Smooth muscle cell (in vitro differentiated cells): ENCODE results near the gene ACIN1. TPM values are rescaled to one million over a fixed set of nuclear protein-coding genes. Genes with fewer than 3 reads are reported as not detected.
A peak's percentile ranks its signal among the peaks of the same experiment; 100 is the strongest.

Source experiments
- DNase-seq: peaks from one replicate; lab custom pipeline; 2025; ENCODE audit not compliant: unreplicated experiment; lab: John Stamatoyannopoulos, UW
- H2AFZ ChIP-seq: fragments of 200-600 bp; sonication (generic); 2 replicates; pipeline ENCODE4 v1.6.0; 2016; ENCODE audit warnings: antibody characterized with exemption, low read depth, mild to moderate bottlenecking
- H3F3A ChIP-seq: fragments of 200-600 bp; sonication (generic); 2 replicates; pipeline ENCODE4 v1.6.0; 2017; ENCODE audit warnings: antibody characterized with exemption, low read depth
- H3K27ac ChIP-seq: fragments of 200-600 bp; sonication (generic); 2 replicates; pipeline ENCODE4 v1.5.1; 2016; ENCODE audit warnings: low read depth, mild to moderate bottlenecking
- H3K27me3 ChIP-seq: fragments of 200-600 bp; sonication (generic); 2 replicates; pipeline ENCODE4 v1.6.1; 2016; ENCODE audit warnings: low read depth, mild to moderate bottlenecking
- H3K36me3 ChIP-seq: fragments of 200-600 bp; sonication (generic); 2 replicates; pipeline ENCODE4 v1.5.1; 2016; ENCODE audit warnings: low read depth
- H3K4me1 ChIP-seq: fragments of 200-600 bp; sonication (generic); 2 replicates; pipeline ENCODE4 v1.5.1; 2016; ENCODE audit warnings: low read depth
- H3K4me2 ChIP-seq: fragments of 200-600 bp; sonication (generic); 2 replicates; pipeline ENCODE4 v1.6.0; 2016; ENCODE audit warnings: mild to moderate bottlenecking
- H3K4me3 ChIP-seq: fragments of 200-600 bp; sonication (generic); 2 replicates; pipeline ENCODE4 v1.5.1; 2016; ENCODE audit warnings: mild to moderate bottlenecking
- H3K79me2 ChIP-seq: fragments of 200-600 bp; sonication (generic); 2 replicates; pipeline ENCODE4 v1.6.0; 2016; ENCODE audit warnings: low read depth, mild to moderate bottlenecking
- H3K9ac ChIP-seq: fragments of 200-600 bp; sonication (generic); 2 replicates; pipeline ENCODE4 v1.6.0; 2016; ENCODE audit warnings: low read depth
- H3K9me3 ChIP-seq: fragments of 200-600 bp; sonication (generic); replicated peaks from 2 replicates; pipeline ENCODE4 v1.5.1; 2016; ENCODE audit warnings: low read depth
- H4K20me1 ChIP-seq: fragments of 200-600 bp; sonication (generic); 2 replicates; pipeline ENCODE4 v1.6.0; 2016; ENCODE audit warnings: low read depth
- WGBS: methylation state at CpG from one replicate; pipeline ENCODE4 v1.1.7; 2016; ENCODE audit warnings: low lambda C conversion rate; 5-methylcytosine and 5-hydroxymethylcytosine counted together
- polyA plus RNA-seq: library from polyadenylated mRNA; unstranded; fragments of >200 nt; fragmentation: Nextera tagmentation; extraction: Ambion mirVana; gene quantifications from 2 replicates; pipeline ENCODE4 v1.2.1, GENCODE V29; 2016
- total RNA-seq: library from RNA; depleted of rRNA; stranded (reverse); fragments of >200 nt; gene quantifications from 2 replicates; pipeline ENCODE4 v1.2.3, GENCODE V29; 2014
- TF ChIP-seq, protein P1 (sequence below): fragments of 200-600 bp; sonication (generic); IDR thresholded peaks from 2 replicates; pipeline ENCODE4 v1.5.1; 2017; ENCODE audit warnings: borderline replicate concordance, mild to moderate bottlenecking, antibody characterized with exemption; ENCODE audit not compliant: insufficient read depth, poor library complexity, severe bottlenecking

The ACIN1 gene
- total and polyA plus RNA-seq, 2 experiments from 2014 or later: 33.7 to 64.5 TPM

DNA sequence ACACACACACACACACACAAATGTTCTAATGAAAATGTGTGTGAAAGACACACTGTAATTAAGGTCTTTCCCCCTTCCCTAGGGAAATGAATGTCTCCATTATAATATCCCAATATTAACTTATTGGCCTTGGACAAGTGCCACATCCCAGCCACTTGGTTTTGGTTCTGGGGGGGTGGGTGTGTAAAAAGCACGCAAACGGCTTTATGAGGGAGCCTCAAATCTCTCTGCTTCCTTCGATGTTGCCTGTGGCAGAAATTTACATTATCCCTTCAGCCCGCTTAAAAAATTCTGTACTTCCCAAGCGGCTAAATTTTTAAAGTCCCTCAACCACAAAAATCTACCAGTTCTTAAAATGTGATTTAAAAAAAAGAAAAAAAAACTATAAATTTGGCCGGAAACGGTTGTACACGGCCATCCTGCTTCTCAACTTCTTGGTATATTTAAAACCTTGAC is 85.4 kb downstream of the ACIN1 start:
- H3K27me3 ChIP-seq: no peaks in the 10 kb centered on the region
- H3K4me1 ChIP-seq: peaks cover 11% of the 10 kb centered on the region
- TF ChIP-seq, protein P1, sequence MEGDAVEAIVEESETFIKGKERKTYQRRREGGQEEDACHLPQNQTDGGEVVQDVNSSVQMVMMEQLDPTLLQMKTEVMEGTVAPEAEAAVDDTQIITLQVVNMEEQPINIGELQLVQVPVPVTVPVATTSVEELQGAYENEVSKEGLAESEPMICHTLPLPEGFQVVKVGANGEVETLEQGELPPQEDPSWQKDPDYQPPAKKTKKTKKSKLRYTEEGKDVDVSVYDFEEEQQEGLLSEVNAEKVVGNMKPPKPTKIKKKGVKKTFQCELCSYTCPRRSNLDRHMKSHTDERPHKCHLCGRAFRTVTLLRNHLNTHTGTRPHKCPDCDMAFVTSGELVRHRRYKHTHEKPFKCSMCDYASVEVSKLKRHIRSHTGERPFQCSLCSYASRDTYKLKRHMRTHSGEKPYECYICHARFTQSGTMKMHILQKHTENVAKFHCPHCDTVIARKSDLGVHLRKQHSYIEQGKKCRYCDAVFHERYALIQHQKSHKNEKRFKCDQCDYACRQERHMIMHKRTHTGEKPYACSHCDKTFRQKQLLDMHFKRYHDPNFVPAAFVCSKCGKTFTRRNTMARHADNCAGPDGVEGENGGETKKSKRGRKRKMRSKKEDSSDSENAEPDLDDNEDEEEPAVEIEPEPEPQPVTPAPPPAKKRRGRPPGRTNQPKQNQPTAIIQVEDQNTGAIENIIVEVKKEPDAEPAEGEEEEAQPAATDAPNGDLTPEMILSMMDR: no peak
- no peaks in the 10 kb centered on the region for H3K36me3 ChIP-seq
- no peaks in the 10 kb centered on the region for H3K79me2 ChIP-seq
- H4K20me1 ChIP-seq: no peaks in the 10 kb centered on the region
- H3K9me3 ChIP-seq: no peaks in the 10 kb centered on the region
- H3F3A ChIP-seq: peaks cover 3% of the 10 kb centered on the region
- peak overlapping the region; percentile 42 for H3K27ac ChIP-seq
- peak overlapping the region; percentile 86 for H3K4me2 ChIP-seq
- 25% methylated on average over 8 of the region's 8 CpGs for WGBS
- peak overlapping the region; percentile 66 for H3K4me3 ChIP-seq
- H3K9ac ChIP-seq: peak overlapping the region; percentile 47
- H2AFZ ChIP-seq: peak overlapping the region; percentile 95
- DNase-seq: no peak

DNA sequence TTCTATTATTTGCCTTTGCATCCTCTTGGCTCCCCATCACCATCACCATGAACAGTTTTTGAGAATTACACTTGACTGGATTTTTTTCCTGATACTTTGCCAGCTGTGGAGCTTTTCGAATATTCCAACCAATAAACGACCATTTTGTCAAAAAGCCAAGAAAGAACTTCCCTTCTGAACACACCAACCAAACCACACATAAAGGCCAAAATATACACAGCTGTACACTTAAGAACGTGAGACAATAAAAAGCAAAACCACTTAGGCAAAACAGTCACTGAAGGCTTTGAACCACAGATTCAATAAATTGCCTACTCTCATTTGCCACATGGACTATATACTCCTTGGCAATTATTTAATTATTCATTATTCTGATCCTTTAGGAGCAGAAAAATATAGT is 86.1 kb downstream of the ACIN1 start:
- peaks cover 3% of the 10 kb centered on the region for H3F3A ChIP-seq
- no peaks in the 10 kb centered on the region for H3K9me3 ChIP-seq
- no peaks in the 10 kb centered on the region for H4K20me1 ChIP-seq
- WGBS: 77% methylated on average over 3 of the region's 3 CpGs
- no peak overlapping the region for H3K4me3 ChIP-seq
- H3K27me3 ChIP-seq: no peaks in the 10 kb centered on the region
- H3K36me3 ChIP-seq: no peaks in the 10 kb centered on the region
- H3K9ac ChIP-seq: no peak overlapping the region
- TF ChIP-seq, protein P1: no peak
- DNase-seq: no peak
- H3K79me2 ChIP-seq: no peaks in the 10 kb centered on the region
- H3K4me1 ChIP-seq: peaks cover 11% of the 10 kb centered on the region
- H2AFZ ChIP-seq: no peak overlapping the region
- peak overlapping the region; percentile 86 for H3K4me2 ChIP-seq
- H3K27ac ChIP-seq: no peak overlapping the region

Other genes with a start within 250 kb of the ACIN1 start
- gene LRP10, start 223.4 kb downstream of the ACIN1 start, total RNA-seq: 32.4 and 38.8 TPM in 2 replicates
- 81.2 and 87.1 TPM in 2 replicates for gene LRP10, start 223.4 kb downstream of the ACIN1 start, polyA plus RNA-seq
- gene REM2, start 211.9 kb downstream of the ACIN1 start, total RNA-seq: 0.22 and 2.6 TPM in 2 replicates
- gene REM2, start 211.9 kb downstream of the ACIN1 start, polyA plus RNA-seq: 1.6 and 5.9 TPM in 2 replicates
- gene RBM23, start 176.0 kb downstream of the ACIN1 start, total RNA-seq: 69.8 and 112 TPM in 2 replicates
- 59.3 and 72.4 TPM in 2 replicates for gene RBM23, start 176.0 kb downstream of the ACIN1 start, polyA plus RNA-seq
- 50.3 and 81.2 TPM in 2 replicates for gene PRMT5, start 165.8 kb downstream of the ACIN1 start, total RNA-seq
- 80.0 and 82.1 TPM in 2 replicates for gene PRMT5, start 165.8 kb downstream of the ACIN1 start, polyA plus RNA-seq
- 15.6 and 30.2 TPM in 2 replicates for gene HAUS4, start 138.0 kb downstream of the ACIN1 start, total RNA-seq
- gene HAUS4, start 138.0 kb downstream of the ACIN1 start, polyA plus RNA-seq: 15.6 and 19.1 TPM in 2 replicates
- 20.7 and 21.2 TPM in 2 replicates for gene AJUBA, start 112.6 kb downstream of the ACIN1 start, total RNA-seq
- gene AJUBA, start 112.6 kb downstream of the ACIN1 start, polyA plus RNA-seq: 19.8 and 23.8 TPM in 2 replicates
- gene C14orf93, start 85.0 kb downstream of the ACIN1 start, total RNA-seq: 10.2 and 11.9 TPM in 2 replicates
- gene C14orf93, start 85.0 kb downstream of the ACIN1 start, polyA plus RNA-seq: 6.7 and 8.4 TPM in 2 replicates
- gene PSMB5, start 60.2 kb downstream of the ACIN1 start, total RNA-seq: 161 and 183 TPM in 2 replicates
- 372 and 374 TPM in 2 replicates for gene PSMB5, start 60.2 kb downstream of the ACIN1 start, polyA plus RNA-seq
- gene PSMB11, start 52.9 kb downstream of the ACIN1 start, total RNA-seq: not detected in 2 replicates
- gene PSMB11, start 52.9 kb downstream of the ACIN1 start, polyA plus RNA-seq: not detected in 2 replicates
- 3.6 and 5.5 TPM in 2 replicates for gene CDH24, start 37.6 kb downstream of the ACIN1 start, total RNA-seq
- gene CDH24, start 37.6 kb downstream of the ACIN1 start, polyA plus RNA-seq: 6.9 and 8.0 TPM in 2 replicates
- 54.1 and 57.2 TPM in 2 replicates for gene C14orf119, start 369 bp upstream of the ACIN1 start, total RNA-seq
- 119 and 130 TPM in 2 replicates for gene C14orf119, start 369 bp upstream of the ACIN1 start, polyA plus RNA-seq
- gene CIROP, start 9.9 kb upstream of the ACIN1 start, total RNA-seq: not detected in 2 replicates
- not detected in 2 replicates for gene CIROP, start 9.9 kb upstream of the ACIN1 start, polyA plus RNA-seq
- not detected in 2 replicates for gene CEBPE, start 24.1 kb upstream of the ACIN1 start, total RNA-seq
- not detected in 2 replicates for gene CEBPE, start 24.1 kb upstream of the ACIN1 start, polyA plus RNA-seq
- 16.4 and 18.9 TPM in 2 replicates for gene SLC7A8, start 88.5 kb upstream of the ACIN1 start, total RNA-seq
- 26.0 and 29.1 TPM in 2 replicates for gene SLC7A8, start 88.5 kb upstream of the ACIN1 start, polyA plus RNA-seq
- not detected in 2 replicates for gene RNF212B, start 142.8 kb upstream of the ACIN1 start, total RNA-seq
- not detected in 2 replicates for gene RNF212B, start 142.8 kb upstream of the ACIN1 start, polyA plus RNA-seq
- gene HOMEZ, start 191.0 kb upstream of the ACIN1 start, total RNA-seq: 5.0 and 5.4 TPM in 2 replicates
- gene HOMEZ, start 191.0 kb upstream of the ACIN1 start, polyA plus RNA-seq: 4.9 and 5.1 TPM in 2 replicates
- gene PPP1R3E, start 207.7 kb upstream of the ACIN1 start, total RNA-seq: 1.7 and 2.0 TPM in 2 replicates
- gene PPP1R3E, start 207.7 kb upstream of the ACIN1 start, polyA plus RNA-seq: 0.71 and 1.5 TPM in 2 replicates
- gene BCL2L2, start 211.7 kb upstream of the ACIN1 start, total RNA-seq: 11.7 and 13.2 TPM in 2 replicates
- 1.6 and 2.0 TPM in 2 replicates for gene BCL2L2, start 211.7 kb upstream of the ACIN1 start, polyA plus RNA-seq
- gene PABPN1, start 226.3 kb upstream of the ACIN1 start, total RNA-seq: 48.3 and 52.3 TPM in 2 replicates
- gene PABPN1, start 226.3 kb upstream of the ACIN1 start, polyA plus RNA-seq: 139 and 156 TPM in 2 replicates